Mucosa of rectum (tissue), 2 donors: Measurements from ENCODE around the gene DPYD.

Experiments
- H3K27ac ChIP-seq, 2 donors: one replicate each; pipeline ENCODE4 v1.7.0; 2013; ENCODE audit warnings: inconsistent platforms in 2 of 2, low read depth in 2 of 2, low read length in 2 of 2
- H3K27me3 ChIP-seq, 2 donors: one replicate each; pipeline ENCODE4 v1.7.0; 2013; ENCODE audit warnings: low read length in 2 of 2; ENCODE audit not compliant: control insufficient read depth in 2 of 2, insufficient read depth in 2 of 2
- H3K36me3 ChIP-seq, 2 donors: one replicate each; pipeline ENCODE4 v1.7.0; 2013; ENCODE audit warnings: low read length in 2 of 2; ENCODE audit not compliant: control insufficient read depth in 2 of 2, insufficient read depth in 2 of 2
- H3K4me1 ChIP-seq, 2 donors: one replicate each; pipeline ENCODE4 v1.7.0; 2013; ENCODE audit warnings: low read length in 2 of 2, mild to moderate bottlenecking in 1 of 2; ENCODE audit not compliant: control insufficient read depth in 2 of 2, insufficient read depth in 2 of 2
- H3K4me3 ChIP-seq, 2 donors: one replicate each; pipeline ENCODE4 v1.7.0; 2013; ENCODE audit warnings: low read length in 2 of 2
- H3K9ac ChIP-seq, 2 donors: one replicate each; pipeline ENCODE4 v1.7.0; 2013; ENCODE audit warnings: low read length in 2 of 2, low read depth in 1 of 2, mild to moderate bottlenecking in 1 of 2
- H3K9me3 ChIP-seq, 2 donors: one replicate each; pipeline ENCODE4 v1.7.0; 2013; ENCODE audit warnings: low read length in 2 of 2; ENCODE audit not compliant: control insufficient read depth in 2 of 2
- donor health status: healthy.
- donor health status: Normal muscosa, but diverticular disease.

Gene DPYD

DNA sequence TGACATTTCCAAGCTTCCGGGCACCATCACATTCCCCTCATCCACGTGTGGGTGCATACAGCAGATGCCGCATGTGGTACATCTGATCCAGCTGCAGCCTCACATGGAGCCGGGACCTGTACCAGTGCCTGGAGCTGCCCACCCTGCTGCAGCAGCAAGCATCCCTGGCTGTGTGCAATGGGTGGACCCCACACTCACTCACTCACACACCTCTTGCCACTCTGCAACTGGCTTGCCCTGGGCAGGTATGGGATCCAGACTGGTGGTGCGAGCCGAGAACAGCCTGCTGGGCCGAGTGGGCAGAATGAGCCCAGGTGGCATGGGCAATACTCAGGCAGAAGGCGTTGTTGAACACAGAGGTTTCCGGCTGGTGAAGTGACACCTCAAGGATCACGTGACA is 75.0 kb downstream of the DPYD start:
- H3K27me3 ChIP-seq: no peaks in the 10 kb centered on the region
- no peak overlapping the region for H3K9ac ChIP-seq
- peaks cover 0 to 2% of the 10 kb centered on the region in 2 donors for H3K36me3 ChIP-seq
- H3K9me3 ChIP-seq: peaks cover 0 to 5% of the 10 kb centered on the region in 2 donors
- H3K27ac ChIP-seq: no peak overlapping the region
- no peaks in the 10 kb centered on the region for H3K4me1 ChIP-seq
- H3K4me3 ChIP-seq: no peak overlapping the region

GRCh38 chr1:97844552-97845089 is 76.2 kb downstream of the DPYD start:
- H3K27ac ChIP-seq: no peak overlapping the region
- H3K27me3 ChIP-seq: no peaks in the 10 kb centered on the region
- no peaks in the 10 kb centered on the region for H3K4me1 ChIP-seq
- H3K4me3 ChIP-seq: no peak overlapping the region
- H3K9ac ChIP-seq: no peak overlapping the region
- H3K9me3 ChIP-seq: peaks cover 0 to 5% of the 10 kb centered on the region in 2 donors
- peaks cover 0 to 2% of the 10 kb centered on the region in 2 donors for H3K36me3 ChIP-seq

DNA sequence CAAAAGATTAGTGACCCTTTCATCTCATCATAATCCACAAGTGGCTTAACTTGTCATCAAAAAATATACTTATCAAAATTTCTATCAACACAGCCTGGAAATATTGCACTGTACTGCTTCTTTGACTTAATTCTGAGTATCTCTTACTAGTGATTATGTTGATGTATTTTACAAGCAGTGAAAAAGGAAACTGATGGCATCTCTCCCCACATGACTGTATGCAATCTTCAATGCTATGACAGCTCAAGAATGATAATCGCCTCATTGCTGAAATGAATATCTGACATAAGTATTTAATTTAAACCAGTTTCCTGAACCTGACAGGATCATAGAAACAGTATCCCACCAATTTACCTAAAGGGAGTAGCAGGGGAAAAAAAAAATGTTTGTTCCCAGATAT is 79.5 kb downstream of the DPYD start:
- no peak overlapping the region for H3K9ac ChIP-seq
- no peak overlapping the region for H3K4me3 ChIP-seq
- H3K27me3 ChIP-seq: no peaks in the 10 kb centered on the region
- H3K36me3 ChIP-seq: peaks cover 0 to 2% of the 10 kb centered on the region in 2 donors
- peaks cover 0 to 5% of the 10 kb centered on the region in 2 donors for H3K9me3 ChIP-seq
- H3K27ac ChIP-seq: no peak overlapping the region
- H3K4me1 ChIP-seq: no peaks in the 10 kb centered on the region

GRCh38 chr1:97837161-97837560 is 83.7 kb downstream of the DPYD start:
- no peaks in the 10 kb centered on the region for H3K4me1 ChIP-seq
- H3K9me3 ChIP-seq: no peaks in the 10 kb centered on the region
- no peak overlapping the region for H3K27ac ChIP-seq

GRCh38 chr1:97834899-97835298 is 85.9 kb downstream of the DPYD start:
- H3K4me1 ChIP-seq: no peaks in the 10 kb centered on the region
- no peaks in the 10 kb centered on the region for H3K27me3 ChIP-seq
- no peak overlapping the region for H3K4me3 ChIP-seq
- no peaks in the 10 kb centered on the region for H3K9me3 ChIP-seq
- H3K9ac ChIP-seq: no peak overlapping the region
- no peaks in the 10 kb centered on the region for H3K36me3 ChIP-seq
- no peak overlapping the region for H3K27ac ChIP-seq

More at GRCh38 chr1:97837161-97837560, 83.7 kb downstream of the DPYD start:
- Histone ChIP-seq H3K36me3 (no peaks in the 10 kb centered on the region), H3K27me3 (no peaks in the 10 kb centered on the region), H3K9ac (no peak overlapping the region), H3K4me3 (no peak overlapping the region)

GRCh38 chr1:97833881-97834280 is 87.0 kb downstream of the DPYD start:
- Histone ChIP-seq H3K27me3 (no peaks in the 10 kb centered on the region), H3K9me3 (no peaks in the 10 kb centered on the region), H3K4me3 (no peak overlapping the region), H3K36me3 (no peaks in the 10 kb centered on the region), H3K27ac (no peak overlapping the region), H3K4me1 (no peaks in the 10 kb centered on the region), H3K9ac (no peak overlapping the region)

- H3K36me3 ChIP-seq: no peaks in the 10 kb centered on the region
- H3K27me3 ChIP-seq: no peaks in the 10 kb centered on the region
- H3K4me3 ChIP-seq: no peak overlapping the region
- H3K9me3 ChIP-seq: no peaks in the 10 kb centered on the region
- H3K27ac ChIP-seq: no peak overlapping the region
- no peak overlapping the region for H3K9ac ChIP-seq
- H3K4me1 ChIP-seq: no peaks in the 10 kb centered on the region
These were observed 88.4 kb downstream of the DPYD start for GRCh38 chr1:97832481-97832880.

DNA sequence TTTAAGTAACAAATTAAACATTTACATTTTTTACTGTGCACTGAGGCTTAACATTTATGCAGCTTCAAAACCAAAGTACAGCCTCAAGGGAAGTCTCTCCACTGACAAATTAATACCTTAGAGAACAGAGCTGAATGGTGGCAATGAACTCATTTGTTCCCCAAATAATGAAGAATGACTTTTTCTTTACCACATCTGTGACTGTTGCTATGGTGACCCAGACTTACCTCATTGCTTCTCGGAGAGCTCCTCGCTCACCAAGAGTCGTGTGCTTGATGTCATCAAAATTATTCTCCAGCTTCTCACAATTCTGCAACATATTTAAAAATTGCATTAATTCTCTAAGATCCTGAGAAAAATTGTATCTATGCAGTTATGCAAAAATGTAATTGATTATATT is 92.9 kb downstream of the DPYD start:
- Histone ChIP-seq H3K9ac (no peak overlapping the region), H3K36me3 (no peaks in the 10 kb centered on the region), H3K4me3 (no peak overlapping the region), H3K27ac (no peak overlapping the region), H3K4me1 (no peaks in the 10 kb centered on the region), H3K27me3 (no peaks in the 10 kb centered on the region), H3K9me3 (no peaks in the 10 kb centered on the region)

- Histone ChIP-seq H3K27me3 (no peaks in the 10 kb centered on the region), H3K4me3 (no peak overlapping the region), H3K4me1 (no peaks in the 10 kb centered on the region), H3K36me3 (no peaks in the 10 kb centered on the region), H3K27ac (no peak overlapping the region), H3K9me3 (no peaks in the 10 kb centered on the region), H3K9ac (no peak overlapping the region)
These were observed 94.0 kb downstream of the DPYD start for GRCh38 chr1:97826820-97827219.

DNA sequence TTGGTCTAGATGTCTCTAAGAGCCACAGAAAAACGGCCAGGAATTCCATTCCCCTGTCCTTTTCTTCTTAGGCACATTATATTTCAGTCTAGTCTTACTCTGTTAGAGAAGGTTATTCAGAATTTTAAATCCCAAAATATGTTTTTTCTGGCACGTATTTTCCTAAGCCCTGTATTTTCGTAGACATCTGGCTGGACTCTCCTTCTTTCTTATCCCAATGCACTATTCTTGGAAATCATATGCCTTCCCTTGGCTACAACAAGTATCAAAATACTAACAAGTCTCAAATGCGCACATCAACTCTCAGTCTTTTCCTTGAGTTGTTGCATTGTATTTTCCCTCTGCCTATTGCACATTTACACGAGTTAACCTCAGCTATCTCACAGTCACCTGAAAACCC is 96.2 kb downstream of the DPYD start:
- H3K4me3 ChIP-seq: no peak overlapping the region
- no peaks in the 10 kb centered on the region for H3K27me3 ChIP-seq
- no peak overlapping the region for H3K9ac ChIP-seq
- H3K9me3 ChIP-seq: no peaks in the 10 kb centered on the region
- H3K36me3 ChIP-seq: no peaks in the 10 kb centered on the region
- no peaks in the 10 kb centered on the region for H3K4me1 ChIP-seq
- no peak overlapping the region for H3K27ac ChIP-seq

DNA sequence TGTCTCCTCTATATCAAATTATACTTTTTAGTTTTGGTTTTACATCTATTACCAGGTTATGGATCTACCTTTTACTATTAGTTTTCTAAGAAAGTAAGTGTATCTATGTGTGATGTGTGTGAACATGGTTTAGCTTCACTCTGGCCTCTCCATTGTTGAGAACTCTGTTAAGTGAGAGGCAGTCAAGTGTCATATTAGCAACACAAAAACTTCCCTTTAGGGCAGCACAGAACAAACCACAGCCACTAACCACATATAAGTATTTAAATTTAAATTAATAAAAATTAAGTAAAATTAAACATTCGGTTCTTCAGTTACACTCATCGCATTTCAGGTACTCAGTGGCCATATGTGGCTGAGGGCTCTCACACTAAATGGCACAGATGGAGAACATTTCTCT is 96.6 kb downstream of the DPYD start:
- no peaks in the 10 kb centered on the region for H3K36me3 ChIP-seq

More for the DNA sequence above, 96.6 kb downstream of the DPYD start:
- H3K4me3 ChIP-seq: no peak overlapping the region
- H3K27ac ChIP-seq: no peak overlapping the region
- H3K9ac ChIP-seq: no peak overlapping the region
- H3K27me3 ChIP-seq: no peaks in the 10 kb centered on the region
- H3K9me3 ChIP-seq: no peaks in the 10 kb centered on the region
- no peaks in the 10 kb centered on the region for H3K4me1 ChIP-seq
